Ovary (tissue), 3 donors: ENCODE data around the gene HSD11B1L.

Experiments used
- EP300 ChIP-seq: sonication (generic); formaldehyde crosslinking; IDR thresholded peaks from one replicate; pipeline ENCODE4 v1.6.1; 2017; ENCODE audit warnings: antibody characterized with exemption
- TF ChIP-seq, protein P1 (sequence below), 3 donors: fragments of 450-650 bp in 2 of 3; fragments of 200-600 bp in 1 of 3; IDR thresholded peaks; one replicate each; pipeline versions ENCODE4 v1.5.1 to v1.8.0; 2016 to 2022; ENCODE audit warnings: antibody characterized with exemption in 3 of 3, mild to moderate bottlenecking in 1 of 3
- donor health status: DM: no; HTN: no; CAD: no.

DNA sequence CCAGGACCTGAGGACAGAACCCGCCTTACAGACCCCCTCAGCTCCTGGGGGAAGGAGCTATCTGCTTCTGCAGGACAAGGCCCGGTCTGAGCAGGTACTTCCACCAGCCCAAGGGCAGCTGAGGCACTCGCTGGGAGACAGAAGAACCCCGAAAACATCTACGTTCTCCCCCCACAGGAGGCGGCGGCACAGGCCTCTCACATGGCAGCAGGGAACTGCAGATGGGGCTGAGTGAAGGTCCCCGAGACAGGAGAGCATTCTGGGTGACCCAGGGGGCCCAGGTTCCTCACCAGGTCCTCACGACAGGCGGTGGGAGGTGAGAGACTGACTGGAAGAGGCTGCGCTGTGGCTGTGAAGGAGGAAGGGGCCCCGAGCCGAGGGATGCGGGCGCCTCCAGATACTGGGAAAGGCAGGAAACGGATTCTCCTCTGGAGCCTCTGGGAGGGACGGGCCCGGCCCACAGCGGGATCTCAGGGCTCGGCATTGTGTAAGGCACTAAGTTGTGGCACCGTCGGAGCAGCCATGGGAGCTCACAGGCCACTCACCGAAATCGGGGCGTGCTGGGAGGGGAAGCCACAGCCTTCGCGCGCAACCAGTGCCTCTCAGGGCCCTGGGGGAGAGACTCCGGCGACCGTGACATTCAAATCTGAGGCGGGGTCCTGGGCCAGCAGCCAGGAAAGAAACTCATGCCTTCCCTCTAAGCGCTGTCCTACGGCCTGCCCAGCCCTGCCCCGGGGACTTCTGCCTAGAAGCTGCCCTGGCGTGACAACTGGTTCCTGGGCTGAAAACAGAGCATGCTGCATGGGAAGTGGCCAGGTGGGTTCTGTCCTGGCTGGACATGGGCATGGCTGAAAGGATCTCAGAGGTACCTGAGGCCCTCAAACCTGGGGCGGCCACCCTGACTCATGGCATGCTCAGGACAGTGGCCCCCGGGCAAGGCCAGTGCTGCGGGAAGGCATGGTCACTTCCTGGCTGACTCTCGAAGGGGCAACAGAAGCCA is 23.3 kb downstream of the HSD11B1L start:
- no peak for TF ChIP-seq EP300
- TF ChIP-seq, protein P1, sequence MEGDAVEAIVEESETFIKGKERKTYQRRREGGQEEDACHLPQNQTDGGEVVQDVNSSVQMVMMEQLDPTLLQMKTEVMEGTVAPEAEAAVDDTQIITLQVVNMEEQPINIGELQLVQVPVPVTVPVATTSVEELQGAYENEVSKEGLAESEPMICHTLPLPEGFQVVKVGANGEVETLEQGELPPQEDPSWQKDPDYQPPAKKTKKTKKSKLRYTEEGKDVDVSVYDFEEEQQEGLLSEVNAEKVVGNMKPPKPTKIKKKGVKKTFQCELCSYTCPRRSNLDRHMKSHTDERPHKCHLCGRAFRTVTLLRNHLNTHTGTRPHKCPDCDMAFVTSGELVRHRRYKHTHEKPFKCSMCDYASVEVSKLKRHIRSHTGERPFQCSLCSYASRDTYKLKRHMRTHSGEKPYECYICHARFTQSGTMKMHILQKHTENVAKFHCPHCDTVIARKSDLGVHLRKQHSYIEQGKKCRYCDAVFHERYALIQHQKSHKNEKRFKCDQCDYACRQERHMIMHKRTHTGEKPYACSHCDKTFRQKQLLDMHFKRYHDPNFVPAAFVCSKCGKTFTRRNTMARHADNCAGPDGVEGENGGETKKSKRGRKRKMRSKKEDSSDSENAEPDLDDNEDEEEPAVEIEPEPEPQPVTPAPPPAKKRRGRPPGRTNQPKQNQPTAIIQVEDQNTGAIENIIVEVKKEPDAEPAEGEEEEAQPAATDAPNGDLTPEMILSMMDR (IDR thresholded peaks at IDR 0.05), result no peak
